HL-60/S4 treated with retinoic acid at 250 ng/mL for 4 days and 3 days (cell line): ENCODE results near the gene SLC35F3.

Experiments
- in situ Hi-C: fragments of 300-500 bp; cut with MboI; formaldehyde crosslinking; loops from 2 replicates; pipeline ENCODE4 v1.7.0; 2022; ENCODE audit warnings: low sequenced_read_pairs

The SLC35F3 gene

GRCh38 chr1:234019387-234019786, 114.9 kb downstream of the SLC35F3 start:
- in situ Hi-C loops = no loop called here

- in situ Hi-C loops = no loop called here
Observed at GRCh38 chr1:234022302-234022701, 117.8 kb downstream of the SLC35F3 start.

- in situ Hi-C loops = no loop called here
Observed at GRCh38 chr1:234039603-234040002, 135.1 kb downstream of the SLC35F3 start.

GRCh38 chr1:234040446-234041317, 136.2 kb downstream of the SLC35F3 start:
- in situ Hi-C loops = no loop called here

DNA sequence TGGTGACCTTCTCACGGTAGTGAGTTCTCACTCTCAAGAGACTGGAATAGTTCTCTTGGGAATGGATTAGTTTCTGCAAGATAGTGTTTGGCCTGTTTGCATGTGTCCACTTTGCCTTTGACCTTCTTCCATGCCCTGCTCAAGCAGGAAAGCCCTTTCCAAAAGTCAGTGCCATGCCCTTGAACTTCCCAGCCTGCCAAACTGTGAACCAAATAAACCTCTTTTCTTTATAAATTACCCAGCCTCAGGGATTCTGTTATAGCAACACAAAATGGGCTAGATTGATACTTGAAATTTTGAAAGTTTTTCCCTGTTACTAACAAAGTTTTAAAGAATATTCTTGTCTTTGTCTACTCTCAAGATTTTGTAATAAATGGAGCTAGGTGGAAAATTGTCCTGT, 139.6 kb downstream of the SLC35F3 start:
- in situ Hi-C loops = no loop called here

- in situ Hi-C loops = no loop called here
Observed at GRCh38 chr1:234047123-234047522, 142.6 kb downstream of the SLC35F3 start.

DNA sequence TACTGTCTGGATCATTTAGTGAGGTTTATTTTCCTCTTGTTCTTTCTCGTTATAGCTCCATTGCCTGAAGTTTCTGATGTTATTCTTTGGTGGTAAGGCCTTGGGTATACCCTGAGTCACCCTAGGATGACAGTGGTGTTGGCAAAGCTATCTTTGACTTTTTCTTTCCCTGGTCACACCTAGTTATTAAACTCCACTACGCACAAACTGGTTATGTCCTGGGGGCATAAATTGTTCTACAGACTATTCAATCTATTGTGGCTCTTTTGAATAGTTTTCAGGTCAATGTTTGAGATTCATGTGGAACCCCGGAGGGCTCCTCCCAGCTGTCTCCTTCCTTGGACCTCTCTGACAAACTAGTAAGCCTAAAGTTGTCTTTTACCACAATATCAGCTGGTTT, 157.7 kb downstream of the SLC35F3 start:
- in situ Hi-C loops = loop anchor here (25.0 kb wide), 1 partner anchor 750 kb away; no protein-coding TSS in a partner anchor

- in situ Hi-C loops = loop anchor here (25.0 kb wide), 1 partner anchor 754 kb away; no protein-coding TSS in a partner anchor
Observed at GRCh38 chr1:234065794-234066447, 161.4 kb downstream of the SLC35F3 start.

DNA sequence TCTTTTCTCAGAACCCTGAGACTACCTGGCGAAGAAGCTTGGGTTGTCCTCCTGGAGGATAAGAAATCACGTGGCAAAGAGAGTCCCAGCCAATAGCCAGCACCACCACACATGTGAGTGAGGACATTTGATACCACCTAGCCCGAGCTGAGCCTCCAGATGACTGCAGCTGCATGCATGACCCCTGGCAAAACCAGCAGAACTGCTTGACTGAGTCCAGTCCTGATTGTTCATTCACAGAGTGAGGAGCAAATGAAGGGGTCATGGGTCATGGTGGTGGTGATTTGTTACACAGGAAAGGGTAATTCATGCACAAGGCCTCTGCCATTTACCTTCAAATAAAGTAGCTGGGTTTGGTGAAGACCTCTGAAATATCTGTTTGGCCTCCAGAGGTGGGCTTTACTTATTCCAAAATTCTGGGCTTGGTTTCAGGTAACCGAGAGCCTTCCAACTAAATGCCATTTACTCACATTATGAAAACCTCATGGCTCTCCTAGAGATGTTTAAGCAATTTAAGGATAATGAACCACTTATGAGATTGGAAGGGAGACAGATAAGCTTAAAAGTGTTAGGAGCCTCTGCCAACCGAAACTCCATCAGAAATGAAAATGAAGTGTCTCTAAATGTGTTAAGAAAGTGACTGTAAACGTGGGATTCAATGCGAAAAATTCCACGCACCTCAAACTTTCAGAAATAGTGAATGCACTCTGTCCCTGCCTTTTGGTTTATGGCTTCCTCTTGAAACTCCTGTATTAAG, 163.3 kb downstream of the SLC35F3 start:
- in situ Hi-C loops = loop anchor here (25.0 kb wide), 1 partner anchor 755 kb away; no protein-coding TSS in a partner anchor

GRCh38 chr1:234069760-234070159, 165.3 kb downstream of the SLC35F3 start:
- in situ Hi-C loops = loop anchor here (25.0 kb wide), 1 partner anchor 757 kb away; no protein-coding TSS in a partner anchor

GRCh38 chr1:234072793-234073192, 168.3 kb downstream of the SLC35F3 start:
- in situ Hi-C loops = loop anchor here (25.0 kb wide), 1 partner anchor 760 kb away; no protein-coding TSS in a partner anchor

DNA sequence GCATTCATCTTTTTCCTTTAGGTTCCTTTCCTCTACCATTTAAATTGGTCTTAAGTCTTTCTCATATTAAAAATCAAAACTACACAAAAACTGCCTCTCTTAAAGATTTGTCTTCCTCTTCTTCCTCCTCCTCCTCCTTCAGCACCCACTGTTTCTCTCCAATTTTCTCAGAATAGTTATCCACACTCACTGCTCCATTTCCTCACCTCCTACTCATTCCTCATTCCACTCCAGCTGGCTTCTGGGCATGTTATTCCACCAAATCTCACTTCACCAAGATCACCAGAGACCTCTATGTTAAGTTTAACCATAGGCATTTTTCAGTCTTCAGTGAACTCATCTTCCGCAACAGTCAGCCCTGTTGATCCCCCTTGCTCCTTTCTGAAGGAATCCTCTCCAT, 173.7 kb downstream of the SLC35F3 start:
- in situ Hi-C loops = no loop called here

- in situ Hi-C loops = no loop called here
Observed at GRCh38 chr1:234079896-234080295, 175.4 kb downstream of the SLC35F3 start.

DNA sequence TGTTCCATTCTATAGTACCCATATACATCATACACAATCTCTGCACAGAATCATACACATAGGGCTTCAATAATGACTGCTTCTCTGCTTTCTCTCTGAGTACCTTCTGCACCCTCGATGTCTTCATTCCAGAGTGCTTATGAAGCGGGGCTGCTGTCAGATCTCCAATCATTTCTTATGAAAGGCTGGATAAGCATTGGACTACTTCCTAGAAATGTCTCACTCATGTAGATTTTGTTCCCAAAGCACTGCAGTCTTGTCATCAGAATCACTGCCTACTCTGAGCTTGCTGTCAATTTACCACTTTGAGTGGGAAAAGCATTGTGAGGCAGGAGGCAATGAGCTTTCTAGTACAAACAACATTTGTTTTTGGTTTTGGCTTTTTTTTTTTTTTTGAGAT, 179.0 kb downstream of the SLC35F3 start:
- in situ Hi-C loops = no loop called here

GRCh38 chr1:234089396-234089795, 184.9 kb downstream of the SLC35F3 start:
- in situ Hi-C loops = no loop called here

- in situ Hi-C loops = no loop called here
Observed at GRCh38 chr1:234090212-234091064, 186.0 kb downstream of the SLC35F3 start.

- in situ Hi-C loops = no loop called here
Observed at GRCh38 chr1:234091065-234091401, 186.6 kb downstream of the SLC35F3 start.

DNA sequence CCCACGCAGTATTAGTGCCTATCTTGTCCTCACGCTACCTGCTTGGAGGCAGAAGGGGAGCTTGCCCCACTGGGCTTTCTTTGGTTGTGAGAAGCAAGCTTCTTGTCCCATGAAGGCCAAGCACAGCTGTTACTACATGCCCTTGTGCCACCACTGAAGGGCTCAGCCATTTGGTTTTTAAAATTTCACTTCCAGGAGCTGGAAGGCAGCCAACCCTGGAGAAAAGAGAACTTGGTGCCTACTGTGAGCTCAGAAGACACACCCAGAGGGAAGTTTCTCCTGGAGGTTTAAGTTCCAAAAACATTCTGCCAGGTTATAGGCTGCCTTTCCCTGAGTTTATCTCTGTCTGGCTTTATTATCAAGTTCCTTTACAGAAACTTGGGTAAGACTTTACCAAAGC, 187.4 kb downstream of the SLC35F3 start:
- in situ Hi-C loops = no loop called here

DNA sequence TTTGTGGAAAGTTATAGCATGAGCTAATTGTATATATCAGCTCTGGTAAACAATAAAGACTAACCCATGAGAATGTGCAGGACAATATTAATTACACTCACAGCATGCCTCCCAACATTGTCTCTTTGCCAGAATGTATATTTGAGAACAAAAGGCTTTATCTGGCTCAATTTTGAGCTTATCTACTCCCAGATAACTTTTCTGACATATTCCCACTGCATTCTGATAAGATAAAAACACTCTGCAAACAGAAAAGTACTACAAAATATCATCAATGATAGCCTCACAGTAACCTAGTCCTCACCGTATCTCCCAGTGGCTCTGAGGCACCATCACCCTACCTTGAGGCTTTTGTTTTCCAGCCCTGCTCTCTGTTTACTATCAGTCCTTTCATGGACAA, 188.6 kb downstream of the SLC35F3 start:
- in situ Hi-C loops = no loop called here

DNA sequence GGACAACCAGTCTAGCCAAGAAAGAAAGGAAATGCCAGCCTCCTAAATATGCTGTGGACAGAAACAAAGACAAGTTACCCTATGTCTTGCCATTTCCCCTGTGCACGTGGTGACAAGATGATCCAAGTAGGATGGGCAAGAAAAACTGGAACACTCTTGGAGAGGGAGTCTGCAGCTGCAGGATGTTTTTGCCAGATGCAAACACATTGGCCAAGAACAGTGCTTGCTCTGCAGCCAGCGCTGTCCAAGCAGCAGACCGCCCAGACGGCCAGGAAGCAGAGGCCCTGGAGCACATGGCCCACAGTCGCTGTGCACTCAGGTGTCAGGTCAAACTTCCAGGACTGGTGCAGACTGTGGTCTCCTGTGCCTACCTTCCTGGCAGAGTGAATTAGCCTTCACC, 189.3 kb downstream of the SLC35F3 start:
- in situ Hi-C loops = no loop called here
